SKM-1 treated with dmso at 0.1 percent for 144 hours (cell line): ENCODE data around the gene TTLL11.

Experiments used
- DNase-seq: peaks from one replicate; lab custom pipeline; 2025; ENCODE audit not compliant: unreplicated experiment; lab: John Stamatoyannopoulos, UW

Gene TTLL11

DNA sequence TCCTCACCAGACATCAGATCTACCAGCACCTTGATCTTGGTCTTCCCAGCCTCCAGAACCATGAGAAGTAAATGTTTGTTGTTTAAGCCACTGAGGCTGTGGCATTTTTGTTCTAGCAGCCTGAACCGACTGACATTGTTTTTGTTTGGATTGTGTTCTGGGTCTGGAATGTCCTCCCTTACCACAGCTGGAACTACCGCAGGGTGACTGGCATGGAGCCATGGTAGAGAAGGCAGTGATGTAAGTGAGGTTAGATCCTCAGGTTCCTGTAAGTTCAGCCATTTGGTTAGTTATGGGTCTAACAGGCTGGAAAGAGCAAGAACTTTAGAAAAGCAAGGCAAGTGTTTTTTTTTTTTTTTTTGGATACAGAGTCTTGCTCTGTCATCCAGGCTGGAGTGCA lies 232.4 kb downstream of the TTLL11 start:
- DNase-seq, result no peak

GRCh38 chr9:121860213-121860612 lies 232.9 kb downstream of the TTLL11 start:
- DNase-seq, result no peak

GRCh38 chr9:121859646-121860045 lies 233.5 kb downstream of the TTLL11 start:
- no peak for DNase-seq

- no peak for DNase-seq
Observed at GRCh38 chr9:121858788-121859187, 234.3 kb downstream of the TTLL11 start.

DNA sequence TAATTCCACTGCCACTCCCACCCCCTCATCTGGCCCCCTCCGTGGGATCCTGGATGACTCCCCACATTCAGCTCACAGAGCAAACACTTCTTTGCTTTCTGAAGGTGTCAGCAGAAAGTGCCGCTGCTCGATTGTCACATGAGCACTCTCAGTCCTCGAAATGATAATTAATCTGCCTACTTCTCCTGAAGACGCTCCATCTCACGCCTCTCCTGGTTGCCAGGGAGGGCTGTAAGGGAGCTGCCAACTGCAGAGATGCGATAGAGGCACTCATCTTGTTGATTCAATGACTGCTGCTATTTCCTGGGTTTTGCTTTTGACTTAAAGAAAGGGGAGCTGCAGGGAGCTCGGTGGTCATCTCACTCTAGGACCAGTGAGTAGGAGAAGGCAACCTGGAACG lies 235.2 kb downstream of the TTLL11 start:
- no peak for DNase-seq

GRCh38 chr9:121855476-121855875 lies 237.6 kb downstream of the TTLL11 start:
- DNase-seq, result no peak

DNA sequence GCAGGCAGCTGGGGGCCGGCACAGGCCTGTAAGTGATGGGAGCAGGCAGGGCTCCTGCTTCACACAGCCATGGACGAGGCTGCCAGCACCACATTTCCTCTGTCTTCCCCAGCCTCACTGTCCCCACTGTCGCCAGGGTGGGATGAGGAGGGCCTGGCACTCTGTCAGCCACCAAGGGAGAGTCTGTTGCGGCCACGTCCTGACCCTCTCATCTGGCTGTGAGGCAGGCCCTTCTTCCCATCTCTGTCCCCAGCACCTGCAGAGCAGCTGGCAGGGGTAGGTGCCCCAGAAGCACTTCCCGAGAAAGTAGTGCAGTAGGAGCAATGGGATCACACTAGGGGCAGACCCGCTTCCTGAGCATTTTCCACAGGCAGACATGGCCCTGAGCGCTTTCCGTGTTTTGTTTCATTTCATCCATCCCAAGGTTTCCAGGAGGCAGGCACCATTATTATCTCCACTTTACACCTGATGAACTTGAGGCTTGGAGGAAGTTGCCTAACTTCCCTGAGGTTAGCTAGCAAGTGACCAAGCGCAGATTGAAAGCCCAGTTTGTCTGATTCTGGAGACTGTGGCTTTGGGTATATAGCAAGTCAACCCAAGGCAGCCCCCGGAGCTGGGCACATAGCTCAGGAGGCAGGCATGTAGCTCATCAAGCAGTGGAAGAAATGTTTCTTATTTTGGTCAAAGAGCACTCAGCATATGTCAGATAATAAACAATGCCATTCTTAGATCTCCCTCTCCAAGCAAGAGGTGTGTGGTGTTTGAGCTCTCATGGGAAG lies 239.3 kb downstream of the TTLL11 start:
- DNase-seq, result no peak

- DNase-seq, result no peak
Observed at GRCh38 chr9:121852651-121853616, 240.2 kb downstream of the TTLL11 start.

DNA sequence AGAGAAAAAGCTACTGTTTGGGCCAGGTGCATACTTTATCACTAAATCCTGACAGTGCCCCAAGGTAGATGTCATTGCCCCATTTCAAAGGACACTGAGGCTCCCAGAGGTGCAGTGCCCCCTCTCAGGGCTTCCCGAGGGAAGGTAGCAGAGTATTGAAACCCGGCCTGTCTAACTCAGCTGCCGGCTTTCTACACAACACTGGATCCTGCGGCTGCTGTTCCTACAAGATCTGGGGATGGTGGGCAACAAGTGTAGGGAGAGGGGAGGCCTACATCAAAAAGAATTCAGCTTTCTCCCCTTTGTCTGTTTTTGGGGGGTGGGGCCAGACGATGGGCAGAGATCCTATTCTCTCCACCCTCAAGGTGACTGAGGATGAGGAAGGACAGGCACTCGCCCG lies 240.9 kb downstream of the TTLL11 start:
- DNase-seq, result no peak

DNA sequence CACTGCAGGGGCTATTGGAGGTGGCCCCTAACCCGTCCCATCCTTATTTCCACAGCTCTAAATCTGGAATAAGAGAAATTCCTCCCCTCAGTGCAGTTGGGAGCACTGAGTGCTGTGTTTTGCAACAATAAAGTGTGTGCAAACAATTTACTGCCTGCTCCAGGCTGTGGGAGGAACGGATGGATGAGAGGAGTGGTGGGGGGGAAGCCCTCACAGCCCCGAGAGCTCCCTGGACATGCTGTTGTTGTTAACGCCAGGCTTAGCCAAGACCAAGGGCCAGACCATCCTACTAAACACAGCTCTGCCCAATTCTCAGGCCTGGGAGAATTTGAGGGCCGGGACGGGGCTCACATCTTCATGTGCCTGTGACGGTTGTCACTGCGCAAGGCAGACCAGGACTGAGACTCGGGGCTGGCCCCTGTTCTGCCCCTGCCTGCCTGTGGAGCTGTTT lies 241.4 kb downstream of the TTLL11 start:
- no peak for DNase-seq

DNA sequence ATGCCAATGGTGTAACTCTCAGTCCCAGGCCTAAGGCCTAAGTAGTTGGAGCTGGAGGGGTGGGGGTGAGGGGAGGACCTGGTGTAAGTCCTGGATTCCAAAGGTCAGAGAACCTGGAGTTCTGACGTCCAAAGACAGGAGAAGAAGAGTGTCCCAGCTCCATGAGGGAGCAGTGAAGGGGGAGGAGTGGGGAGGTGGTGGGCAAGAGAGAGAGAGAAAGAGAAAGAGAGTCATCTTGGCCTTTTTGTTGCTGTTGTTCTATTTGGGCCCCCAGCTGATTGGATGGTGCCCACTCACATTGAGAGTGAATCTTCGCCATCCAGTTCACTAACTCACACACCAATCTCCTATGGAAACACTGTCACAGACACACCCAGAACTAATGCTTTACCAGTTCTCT lies 242.7 kb downstream of the TTLL11 start:
- no peak for DNase-seq

GRCh38 chr9:121849554-121849953 lies 243.6 kb downstream of the TTLL11 start:
- DNase-seq, result no peak

DNA sequence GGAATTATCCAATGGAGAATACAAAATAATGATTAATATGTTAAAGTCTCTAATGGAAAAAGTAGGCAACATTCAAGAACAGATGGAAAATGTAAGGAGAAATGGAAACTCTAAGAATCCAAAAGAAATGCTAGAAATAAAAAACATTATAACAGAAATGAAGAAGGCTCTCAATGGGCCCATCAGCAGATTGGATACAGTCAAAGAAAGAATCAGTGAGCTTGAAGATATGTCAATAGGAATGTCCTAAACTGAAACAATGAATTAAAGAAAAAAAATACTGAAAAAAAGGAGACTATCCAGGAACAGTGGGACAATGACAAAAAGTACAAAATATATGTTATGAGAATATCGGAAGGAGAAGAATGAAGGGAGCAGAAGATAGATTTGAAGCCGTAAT lies 248.5 kb downstream of the TTLL11 start:
- DNase-seq, result no peak

DNA sequence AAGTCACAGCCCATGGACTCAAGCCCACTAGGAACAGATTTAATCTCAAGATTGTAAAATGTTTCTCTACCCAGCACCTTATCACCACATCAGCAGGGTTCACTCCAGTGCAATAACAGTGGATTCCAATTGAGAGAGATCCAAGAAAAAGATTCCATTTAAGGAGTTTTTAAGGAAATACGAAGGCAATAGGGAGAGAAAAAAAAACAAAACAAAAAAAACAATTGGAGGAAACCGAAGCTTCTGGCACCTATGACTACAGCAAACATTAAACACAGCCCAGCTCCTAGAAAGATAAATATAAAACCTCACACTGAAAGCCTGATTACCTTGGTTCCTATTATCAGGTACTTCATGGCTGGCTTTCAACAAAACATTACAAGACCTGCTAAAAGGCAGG lies 249.0 kb downstream of the TTLL11 start:
- no peak for DNase-seq

DNA sequence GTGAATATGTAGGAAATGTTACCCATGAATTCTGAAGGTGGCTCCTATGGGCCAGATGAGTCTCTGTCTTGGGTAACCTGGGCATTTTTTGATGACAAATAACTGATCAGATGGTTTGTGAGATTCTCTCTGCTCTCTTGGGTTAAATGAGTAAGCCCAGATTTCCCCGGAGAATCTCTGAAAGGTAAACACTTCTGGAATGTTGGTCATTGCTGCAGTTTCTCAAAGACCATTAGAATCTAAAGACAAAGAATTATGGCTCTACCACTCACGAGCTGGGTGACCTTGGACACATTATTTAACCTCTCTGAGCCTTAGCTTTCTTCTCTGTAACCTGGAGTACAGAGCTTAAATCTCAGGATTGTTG lies 250.5 kb downstream of the TTLL11 start:
- no peak for DNase-seq

DNA sequence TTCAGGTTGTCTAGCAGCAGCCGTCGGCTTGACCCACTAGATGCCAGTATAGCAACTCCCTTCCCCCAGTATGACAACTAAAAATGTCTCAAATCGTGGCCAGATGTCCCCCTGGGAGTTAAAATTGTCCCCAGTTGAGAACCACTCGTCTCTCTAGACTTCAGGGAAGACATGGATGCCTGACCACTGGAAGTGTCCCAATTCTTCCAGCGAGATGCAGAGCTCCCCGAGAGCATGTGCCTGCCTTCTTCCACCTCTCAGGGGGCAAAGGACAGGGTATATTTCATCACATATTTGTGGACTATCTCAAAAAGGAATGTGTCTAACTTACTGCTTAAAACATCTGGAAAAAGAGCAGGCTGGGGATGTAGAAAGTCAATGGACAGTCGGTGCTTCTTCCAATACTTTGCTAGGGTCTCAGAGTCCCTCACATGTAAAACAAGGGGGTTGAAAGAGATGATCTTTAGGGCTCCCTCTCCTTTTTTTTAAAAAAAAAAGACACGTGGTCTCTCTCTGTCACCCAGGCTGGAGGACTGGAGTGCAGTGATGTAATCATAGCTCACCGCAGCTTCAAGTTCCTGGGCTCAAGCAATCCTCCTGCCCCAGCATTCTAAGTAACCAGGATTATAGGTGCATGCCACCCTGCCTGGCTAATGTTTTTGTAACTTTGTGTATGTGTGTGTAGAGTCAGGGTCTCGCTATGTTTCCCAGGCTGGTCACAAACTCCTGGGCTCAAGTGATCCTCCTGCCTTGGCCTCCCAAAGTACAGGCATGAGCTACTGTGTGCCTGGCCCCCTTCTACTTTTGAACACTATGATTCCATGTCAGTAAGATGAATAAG lies 251.1 kb downstream of the TTLL11 start:
- DNase-seq, result no peak

- DNase-seq, result no peak
Observed at GRCh38 chr9:121840838-121841760, 252.0 kb downstream of the TTLL11 start.

- no peak for DNase-seq
Observed at GRCh38 chr9:121839726-121840500, 253.2 kb downstream of the TTLL11 start.
